ENCODE data around the gene RESP18.
"Not testable (repeated sequence)": the region's sequence is repeated elsewhere in the genome, so short reads cannot be mapped to it uniquely, and the experiment has no call there.

Gene RESP18

DNA sequence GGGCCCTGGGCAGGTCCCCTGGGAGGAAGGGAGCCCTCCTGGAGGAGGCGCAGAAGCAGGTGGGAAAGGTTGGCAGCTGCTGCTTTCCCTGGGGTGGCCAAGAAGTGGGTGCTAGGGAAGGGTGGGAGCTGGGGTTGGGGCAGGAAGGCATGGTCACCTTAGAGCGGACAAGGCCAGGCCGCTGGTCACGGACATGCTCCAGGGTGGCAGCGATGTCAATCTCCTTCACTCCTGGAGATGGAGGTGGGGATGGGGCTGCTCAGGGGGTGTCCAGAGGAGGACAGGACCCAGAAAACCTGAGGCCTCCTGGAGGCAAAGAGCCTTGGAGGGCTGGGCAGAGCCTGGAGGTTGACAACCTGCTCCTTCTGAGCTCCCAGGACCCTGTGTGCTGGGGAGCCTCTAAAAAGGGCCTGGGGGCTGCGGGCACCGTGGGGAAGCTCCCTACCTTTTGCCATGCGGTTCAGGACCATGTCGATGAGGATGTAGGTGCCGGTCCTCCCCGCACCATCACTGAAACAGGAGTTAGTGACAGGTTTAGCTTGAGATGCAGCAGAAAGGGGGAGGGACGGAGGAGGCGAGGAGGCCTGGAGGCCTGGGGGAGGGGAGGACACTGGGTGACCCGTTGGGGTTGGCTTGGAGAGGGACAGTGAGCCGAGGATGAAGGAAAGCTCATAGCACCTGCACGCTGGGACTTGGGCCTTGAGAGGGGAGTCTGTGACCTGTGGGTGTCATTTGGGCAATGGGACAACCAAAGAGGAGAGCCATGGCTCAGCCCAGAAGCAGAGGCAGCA is 42.0 kb downstream of the RESP18 start:
- no peak for DNase-seq

DNA sequence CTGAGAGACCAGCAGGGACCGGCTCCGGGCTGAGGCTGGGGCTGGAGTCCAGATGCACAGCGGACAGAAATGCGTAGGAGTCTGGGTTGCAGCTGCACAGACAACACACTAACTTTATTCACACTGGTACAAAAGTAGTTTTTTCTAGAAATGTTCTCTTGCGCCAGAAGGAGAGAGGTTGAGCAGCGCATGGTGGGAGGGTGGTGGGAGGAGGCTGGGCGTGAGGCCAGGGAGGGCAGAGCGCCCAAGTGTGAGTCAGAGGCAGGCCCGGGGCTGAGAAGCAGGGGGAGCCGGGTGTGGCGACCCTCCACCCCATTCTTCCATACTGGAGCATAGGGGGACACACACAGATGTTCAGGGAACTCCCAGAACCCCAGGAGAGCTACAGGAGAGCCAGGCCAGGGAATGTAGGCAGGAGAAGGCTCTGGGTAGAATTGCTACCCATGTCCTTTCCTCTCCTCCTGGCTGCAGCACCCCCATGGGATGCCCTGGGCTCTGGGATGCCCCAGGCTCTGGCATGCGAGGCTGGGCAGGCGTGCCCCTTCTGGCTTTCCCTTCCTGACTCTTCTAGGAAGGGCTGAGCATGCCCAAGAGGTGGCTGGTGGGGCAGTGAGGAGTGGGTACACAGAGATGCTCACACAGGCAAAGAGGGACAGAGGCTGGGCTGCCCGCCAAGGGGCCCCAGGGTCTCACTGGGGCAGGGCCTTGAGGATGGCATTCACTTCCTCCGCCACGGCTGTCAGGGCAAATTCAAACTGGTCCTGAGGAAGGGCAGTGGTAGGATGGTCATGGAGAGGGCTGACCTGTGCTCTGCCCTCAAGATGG is 42.8 kb downstream of the RESP18 start:
- DNase-seq = no peak

DNA sequence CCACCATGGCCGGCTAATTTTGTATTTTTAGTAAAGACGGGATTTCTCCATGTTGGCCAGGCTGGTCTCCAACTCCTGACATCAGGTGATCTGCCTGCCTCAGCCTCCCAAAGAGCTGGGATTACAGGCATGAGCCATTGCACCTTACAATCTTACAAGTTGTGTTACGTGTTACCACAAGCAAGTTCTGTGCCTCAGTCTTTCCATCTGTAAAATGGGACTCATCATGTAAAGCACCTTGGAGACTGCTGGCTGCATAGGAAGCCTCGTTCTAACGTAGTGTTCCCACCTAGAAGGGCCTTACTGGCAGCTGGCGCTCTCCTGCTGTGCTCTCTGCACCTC is 43.4 kb downstream of the RESP18 start:
- DNase-seq = no peak

DNA sequence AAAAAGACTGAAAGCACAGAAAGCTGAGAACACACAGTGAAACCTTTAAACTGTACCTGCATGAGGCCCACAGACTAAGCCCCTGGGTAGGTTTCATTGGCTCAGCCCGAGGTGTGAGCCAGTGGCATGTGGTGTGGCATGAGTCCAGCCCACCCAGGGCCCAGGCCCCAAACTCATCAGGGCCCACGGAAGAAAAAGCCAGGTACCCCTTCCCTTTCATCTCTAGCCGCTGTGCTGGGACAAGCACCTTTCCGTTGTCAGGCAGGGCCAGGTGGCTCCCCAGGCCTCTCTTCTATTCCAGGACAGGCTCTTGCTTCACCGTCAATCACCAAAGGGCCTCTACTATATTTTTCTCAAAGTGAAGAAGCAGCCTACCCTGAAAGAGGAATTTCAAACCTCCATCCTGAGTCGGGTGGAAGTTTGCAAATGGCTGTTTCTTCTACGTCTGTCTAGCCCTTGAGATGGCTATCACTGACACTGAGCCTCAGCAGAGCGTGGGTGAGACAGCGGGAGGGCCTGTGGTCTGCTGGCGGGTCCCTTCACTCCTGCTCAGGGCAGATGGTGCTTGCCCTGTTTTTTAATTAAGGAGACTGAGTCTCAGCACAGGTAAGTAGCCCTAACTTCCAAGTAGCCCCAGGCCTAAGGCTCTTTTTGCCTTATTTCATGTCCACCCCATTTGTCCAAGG is 44.8 kb downstream of the RESP18 start:
- no peak for DNase-seq

DNA sequence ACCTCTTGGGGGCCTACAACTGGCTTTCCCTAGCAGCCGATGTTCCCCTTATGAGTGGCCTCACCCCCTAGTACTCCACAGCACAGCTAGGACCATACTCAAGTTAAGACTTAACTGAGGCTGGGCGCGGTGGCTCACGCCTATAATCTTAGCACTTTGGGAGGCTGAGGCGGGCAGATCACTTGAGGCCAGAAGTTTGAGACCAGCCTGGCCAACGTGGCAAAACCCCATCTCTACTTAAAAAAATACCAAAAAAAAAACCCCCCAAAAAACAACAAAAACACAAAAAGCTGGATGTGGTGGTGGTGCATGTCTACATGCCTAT is 45.5 kb downstream of the RESP18 start:
- not testable (repeated sequence) for DNase-seq

DNA sequence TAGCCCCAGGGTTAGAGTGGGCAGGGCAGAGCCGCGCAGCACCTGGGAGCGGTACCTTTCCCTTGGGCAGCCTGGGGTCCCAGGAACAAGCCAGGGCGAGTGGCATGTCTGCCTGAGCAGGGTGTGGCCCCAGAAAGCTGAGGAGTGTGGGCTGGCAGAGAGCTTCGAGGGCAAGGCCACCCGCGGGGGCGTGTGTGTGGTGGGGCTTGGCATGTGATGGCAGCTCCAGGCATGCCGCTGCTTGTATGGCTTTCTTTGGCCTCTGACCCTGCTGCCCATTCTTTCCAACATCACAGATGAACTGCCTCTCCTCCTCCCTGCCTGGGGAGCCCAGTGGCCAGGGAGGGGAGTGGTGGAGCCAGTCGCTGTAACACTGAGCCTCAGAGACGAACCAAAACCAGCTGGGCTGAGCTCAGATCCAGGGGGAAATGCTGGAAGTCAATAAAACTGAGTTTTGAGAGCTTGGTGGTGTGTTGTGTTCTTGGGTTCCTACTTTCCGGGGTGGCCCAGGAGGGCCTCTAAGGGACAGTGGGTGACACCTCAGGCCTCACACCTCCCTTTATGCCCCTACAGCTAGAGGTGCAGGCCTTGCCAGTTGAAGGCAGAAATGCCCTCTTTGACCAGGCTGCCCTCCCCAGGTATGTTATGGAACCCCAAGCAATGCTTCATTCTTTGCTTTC is 46.0 kb downstream of the RESP18 start:
- no peak for DNase-seq

DNA sequence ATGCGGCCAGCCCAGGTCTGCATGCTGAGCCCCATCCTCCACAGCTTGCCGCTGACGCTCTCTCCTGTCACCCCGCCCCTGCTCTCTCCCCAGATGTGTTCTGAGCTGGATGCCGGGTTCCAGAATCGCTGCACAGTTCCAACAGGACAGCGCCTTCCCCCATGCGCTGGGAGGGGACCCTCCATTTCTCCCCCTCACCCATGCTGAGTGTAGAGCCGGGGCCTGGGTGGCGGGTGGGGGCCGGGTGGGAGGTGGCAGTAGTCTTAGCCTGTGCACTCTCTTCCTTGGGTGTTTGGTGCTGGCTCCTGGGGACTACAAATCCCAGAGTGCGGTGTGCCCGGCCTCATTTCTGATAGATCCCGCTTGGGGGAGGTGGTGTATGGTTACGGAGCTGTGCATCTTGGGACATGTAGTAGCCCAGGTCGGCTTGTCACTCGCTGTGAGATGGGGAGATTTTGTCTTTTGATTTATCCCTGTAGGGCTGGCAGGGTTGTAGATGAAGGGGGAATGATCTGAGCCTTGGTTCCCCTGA is 46.6 kb downstream of the RESP18 start:
- DNase-seq = no peak

DNA sequence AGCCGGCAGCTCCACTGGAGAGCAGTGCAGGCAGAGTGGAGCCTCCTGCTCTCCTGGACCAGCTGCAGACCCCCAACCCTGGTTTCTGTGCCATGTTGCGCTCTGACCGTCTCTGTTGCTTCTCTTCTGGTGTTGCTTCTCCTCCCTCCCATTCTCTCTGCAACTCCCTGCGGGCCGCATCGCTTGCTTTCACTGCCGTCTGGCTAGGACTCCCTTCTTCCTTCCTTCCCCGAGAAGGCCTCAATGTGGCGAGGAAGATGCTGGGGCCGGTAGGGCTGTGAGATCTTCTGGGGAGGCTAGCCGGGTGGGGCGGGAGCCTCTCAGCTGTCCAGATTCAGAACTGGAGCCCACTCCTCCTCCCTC is 47.2 kb downstream of the RESP18 start:
- DNase-seq = no peak

DNA sequence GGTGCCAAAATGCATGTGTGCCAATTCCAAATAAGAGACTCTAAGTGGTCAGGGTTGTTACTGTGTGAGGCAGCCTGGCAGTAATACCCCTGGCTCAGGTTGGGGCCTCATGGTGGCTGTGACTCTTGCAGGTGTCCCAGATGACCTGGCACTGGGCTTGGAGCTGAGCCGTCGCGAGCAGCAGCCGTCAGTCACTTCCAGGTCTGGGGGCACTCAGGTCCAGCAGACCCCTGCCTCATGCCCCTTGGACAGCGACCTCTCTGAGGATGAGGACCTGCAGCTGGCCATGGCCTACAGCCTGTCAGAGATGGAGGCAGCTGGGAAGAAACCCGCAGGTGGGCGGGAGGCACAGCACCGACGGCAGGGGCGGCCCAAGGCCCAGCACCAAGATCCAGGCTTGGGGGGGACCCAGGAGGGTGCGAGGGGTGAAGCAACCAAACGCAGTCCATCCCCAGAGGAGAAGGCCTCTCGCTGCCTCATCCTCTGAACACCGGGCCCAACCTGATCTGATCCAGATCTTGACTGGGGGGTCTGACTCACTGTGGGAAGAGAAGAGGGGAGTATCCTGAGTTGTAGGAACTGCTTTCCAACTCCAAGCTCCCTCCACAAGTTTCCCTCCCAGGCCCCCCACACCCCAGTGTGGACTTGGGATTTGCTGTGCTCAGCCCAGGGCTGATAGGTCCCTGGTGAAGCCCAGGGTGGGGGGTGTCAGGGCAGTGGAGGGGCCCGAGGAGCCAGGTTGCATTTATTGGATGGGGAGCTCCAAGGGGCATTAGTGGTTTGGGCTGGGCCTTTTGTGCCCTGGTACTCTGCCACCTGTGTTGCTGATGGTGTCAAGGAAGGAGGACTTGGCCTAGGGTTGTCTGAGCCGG is 47.8 kb downstream of the RESP18 start:
- no peak for DNase-seq

DNA sequence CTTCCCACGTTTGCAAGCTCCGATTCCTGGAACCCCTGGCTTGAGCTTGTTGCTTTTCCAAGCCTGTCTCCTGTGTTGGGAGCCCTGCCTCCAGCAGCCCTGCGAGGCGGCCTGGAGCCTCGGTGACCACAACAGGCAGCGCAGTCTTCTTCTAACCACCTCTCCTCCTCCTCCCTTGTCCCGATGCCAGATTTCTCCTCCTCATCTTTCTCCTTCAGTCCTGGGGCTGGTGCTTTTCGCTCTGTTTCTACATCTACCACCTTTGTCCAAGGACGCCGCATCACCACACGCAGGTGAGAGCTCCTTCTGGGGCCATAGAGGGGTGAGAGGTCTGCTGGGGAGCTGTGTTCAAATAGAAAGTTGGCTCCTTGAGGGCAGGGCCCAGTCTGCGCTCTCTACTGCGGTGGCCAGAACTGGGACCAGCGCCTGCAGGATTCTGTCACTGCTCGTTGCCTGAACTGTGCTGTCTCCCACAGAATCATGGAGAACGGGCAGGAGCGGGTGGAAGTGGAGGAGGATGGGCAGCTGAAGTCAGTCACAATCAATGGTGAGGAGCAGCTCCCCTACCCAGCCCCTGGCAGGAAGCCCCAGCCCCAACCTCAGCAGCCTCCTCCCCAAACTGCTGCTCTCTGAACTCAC is 49.5 kb downstream of the RESP18 start:
- DNase-seq = no peak

DNA sequence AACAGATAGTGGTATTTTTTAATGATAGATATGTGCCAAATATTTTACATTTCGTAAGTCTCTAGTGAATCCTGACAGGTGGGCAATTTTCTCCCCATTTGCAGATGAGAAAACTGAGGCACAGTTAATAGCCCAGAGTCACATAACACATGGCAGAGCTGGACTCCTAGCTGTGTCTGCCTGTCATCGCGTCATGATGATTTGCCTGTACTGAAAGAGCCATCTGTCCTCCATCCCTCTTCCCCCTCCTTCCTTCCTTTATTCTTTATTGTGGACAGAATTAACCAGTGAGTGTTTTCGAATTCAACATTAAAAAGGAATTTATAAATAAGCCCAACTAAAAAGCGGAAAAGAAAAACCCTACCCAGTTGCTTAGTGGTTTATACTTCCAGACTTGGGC is 50.2 kb downstream of the RESP18 start:
- no peak for DNase-seq

DNA sequence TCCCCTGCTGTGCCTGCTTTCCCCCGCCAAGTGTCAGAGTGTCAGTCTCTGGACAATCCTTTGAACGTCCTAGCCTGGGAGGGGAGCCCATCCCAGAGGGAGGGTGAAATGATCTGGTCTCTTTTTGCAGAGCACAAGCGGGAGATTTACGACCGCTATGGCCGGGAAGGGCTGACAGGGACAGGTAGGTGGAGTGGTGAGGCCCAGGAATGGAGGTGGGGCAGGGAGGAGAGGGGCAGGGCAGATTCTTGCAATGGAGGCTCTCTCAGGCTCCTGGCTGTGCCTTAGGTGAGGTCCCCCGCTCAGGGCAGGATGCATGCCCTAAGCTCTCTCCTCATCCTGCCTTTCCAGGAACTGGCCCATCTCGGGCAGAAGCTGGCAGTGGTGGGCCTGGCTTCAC is 51.0 kb downstream of the RESP18 start:
- no peak for DNase-seq

DNA sequence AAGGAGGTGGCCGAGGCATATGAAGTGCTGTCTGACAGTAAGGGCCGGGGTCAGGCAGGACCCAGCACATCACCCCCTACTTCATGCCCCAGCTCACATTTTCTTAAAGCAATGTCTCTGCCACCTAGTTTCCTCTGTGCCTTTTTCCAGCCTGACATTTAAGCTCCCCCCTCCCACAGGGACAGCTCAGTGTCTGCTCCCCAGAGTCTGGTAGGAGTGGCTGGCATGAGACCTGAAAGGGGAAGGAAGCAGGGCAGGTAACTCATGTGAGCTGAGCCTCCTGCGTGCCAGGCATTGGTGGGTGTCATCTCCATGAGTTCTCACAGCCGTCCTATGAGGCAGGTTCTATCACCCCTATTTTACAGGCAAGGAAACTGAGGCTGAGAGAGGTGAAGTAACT is 51.9 kb downstream of the RESP18 start:
- DNase-seq = no peak

DNA sequence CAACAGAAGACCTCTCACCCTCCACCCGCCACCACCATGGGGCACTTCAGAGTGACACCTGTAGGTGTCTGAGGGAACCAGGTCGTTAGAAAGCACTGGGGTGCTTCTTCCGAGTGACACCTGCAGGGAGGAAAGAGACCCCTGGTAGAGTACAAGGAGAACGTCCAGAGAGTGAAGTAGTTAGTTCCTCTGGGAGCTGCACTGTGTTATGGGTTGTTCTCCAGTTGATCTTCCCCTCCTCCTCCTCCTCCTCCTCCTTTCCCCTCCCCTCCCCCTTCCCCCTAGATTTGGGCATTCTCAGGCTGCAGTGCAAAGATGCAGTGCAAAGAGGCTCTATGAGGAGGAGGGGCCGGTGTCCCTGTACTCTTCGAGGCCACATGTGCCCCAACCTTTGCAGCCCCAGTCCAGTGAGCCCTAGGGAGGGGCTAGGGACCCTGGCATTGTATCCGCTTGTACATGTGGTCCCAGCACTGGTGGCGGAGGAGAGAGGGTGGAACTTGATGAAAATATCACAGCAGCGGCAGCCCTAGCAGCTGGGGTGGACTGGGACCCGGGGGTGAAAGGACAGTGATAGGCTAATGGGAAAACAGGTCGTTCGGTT is 52.5 kb downstream of the RESP18 start:
- no peak for DNase-seq

DNA sequence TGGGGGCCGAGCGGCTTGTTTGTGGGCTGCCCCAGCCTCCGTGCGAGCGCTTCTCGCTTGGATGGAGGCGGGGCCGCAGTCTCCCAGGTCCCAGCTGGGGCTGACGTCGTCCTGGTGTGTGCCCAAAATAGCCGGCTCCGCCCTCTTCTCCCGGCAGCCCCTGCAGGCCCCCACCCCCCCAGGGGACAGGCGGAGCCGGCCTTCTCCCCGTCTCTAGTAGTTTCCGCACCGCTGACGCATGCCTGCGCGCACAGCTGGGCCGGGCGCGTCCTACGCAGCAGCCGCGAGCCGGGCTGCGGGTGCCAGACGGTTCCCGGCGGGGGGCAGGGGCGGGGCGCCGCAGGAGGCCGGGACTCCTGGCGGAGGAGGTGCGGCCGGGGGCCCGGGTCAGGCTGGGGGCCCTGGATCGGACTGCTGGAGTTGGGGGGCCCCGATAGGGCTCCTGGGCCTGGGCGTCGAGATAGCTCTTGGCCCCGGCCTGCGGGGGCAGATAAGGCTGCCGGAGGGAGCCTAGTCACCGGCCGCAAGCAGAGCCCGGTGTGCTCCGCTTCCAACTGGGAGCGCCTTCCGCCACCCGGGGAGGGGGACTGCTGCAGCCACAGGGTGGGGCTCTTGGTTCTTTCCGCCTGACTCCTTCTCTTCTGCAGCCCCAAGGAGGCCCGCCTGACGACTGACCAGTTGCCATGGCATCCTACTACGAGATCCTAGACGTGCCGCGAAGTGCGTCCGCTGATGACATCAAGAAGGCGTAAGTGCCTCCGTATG is 53.2 kb downstream of the RESP18 start, which contains the start of gene DNAJB2:
Gene DNAJB2 (plus strand): TSS at position 216 of the 765 bp plus-strand sequence. CDS start 468 bp downstream, at position 684.
- DNase-seq = peak; percentile 100

DNA sequence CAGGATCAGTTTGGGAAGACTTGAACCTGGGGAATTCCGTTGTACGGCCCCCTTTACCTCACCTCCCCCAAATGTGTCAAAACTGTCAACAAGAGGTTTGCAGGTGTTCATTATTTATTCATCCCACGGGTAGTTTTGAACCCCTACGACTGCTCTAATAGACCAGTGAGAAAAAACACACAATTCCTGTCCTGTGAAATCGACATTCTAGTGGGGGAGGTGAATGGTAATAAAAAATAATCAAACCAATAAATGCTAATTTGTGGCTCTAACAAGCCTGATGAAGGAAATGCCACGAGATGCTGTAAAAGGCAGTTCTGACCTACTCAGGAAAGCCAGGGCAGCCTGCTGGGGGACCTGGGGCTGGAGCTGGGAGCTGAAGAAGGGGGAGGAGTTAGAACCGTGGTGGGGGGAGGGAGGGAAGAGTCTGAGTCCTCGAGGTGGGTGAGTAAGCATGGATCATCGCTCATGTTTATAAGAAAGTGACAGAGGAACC is 53.8 kb downstream of the RESP18 start:
- no peak for DNase-seq

DNA sequence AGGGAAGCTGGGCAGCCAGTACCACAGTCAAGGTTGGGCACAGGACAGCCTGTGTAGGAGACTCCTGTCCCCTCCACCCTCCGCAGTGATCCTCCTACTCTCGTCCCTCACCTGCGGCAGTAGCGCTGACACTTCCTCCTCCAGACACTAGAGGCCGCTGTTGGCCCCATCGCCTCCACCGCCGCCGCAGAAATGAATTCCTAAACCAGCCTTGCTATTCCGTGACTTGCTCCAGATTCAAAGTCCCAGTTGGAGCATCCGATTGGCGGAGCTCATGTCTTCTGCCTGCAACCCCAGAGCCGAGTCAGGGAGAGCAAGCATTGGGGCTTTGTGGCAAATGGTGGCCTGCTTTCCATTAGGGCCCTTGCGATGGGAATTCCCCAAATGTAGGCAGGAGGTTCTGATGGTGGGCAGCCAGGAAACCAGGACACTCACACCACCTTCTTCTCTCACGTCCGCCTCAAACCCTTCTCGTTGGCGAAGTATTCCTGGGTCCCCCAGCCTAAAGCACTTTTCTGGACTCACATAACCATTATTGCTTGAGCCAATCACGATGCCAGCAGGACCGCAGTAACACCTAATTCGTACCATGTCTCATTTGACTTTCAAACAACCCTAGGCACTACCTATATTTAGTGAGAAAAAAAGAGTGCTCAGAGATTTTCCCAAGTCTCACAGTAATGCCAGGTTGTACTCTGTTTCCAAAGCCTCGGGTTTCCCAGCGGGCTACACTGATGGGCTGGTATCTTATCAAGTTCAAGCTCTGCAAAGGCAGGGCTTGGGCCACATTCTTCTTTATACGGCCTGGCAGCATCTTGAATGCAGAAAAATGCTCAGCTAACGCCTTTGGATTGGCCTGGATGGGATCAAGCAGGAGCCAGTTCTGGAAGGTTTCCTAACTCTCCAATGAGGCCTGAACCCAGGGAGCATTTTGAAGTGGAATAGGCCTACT is 54.6 kb downstream of the RESP18 start:
- DNase-seq = peak; percentile 83
